DMS114 treated with DMSO at 0.1 percent for 48 hours (cell line): ENCODE data around the gene ZNF317.
"Not testable (repeated sequence)": the region's sequence is repeated elsewhere in the genome, so short reads cannot be mapped to it uniquely, and the experiment has no call there.

Source experiments
- DNase-seq: peaks from one replicate; lab custom pipeline; 2025; ENCODE audit not compliant: unreplicated experiment; lab: John Stamatoyannopoulos, UW

ZNF317 gene

GRCh38 chr19:9171393-9171991 lies 31.3 kb downstream of the ZNF317 start:
- DNase-seq, result no peak

- DNase-seq, result no peak
These were observed 35.1 kb downstream of the ZNF317 start for GRCh38 chr19:9175326-9175725.

- DNase-seq, result no peak
These were observed 38.7 kb downstream of the ZNF317 start, which contains the start of gene OR7D2 for GRCh38 chr19:9178901-9179300. OR7D2 (plus strand) TSS chr19:9178979; CDS start chr19:9185782, 6,803 bp downstream.

GRCh38 chr19:9183000-9183399 lies 42.8 kb downstream of the ZNF317 start:
- DNase-seq, result no peak

GRCh38 chr19:9187191-9187590 lies 47.0 kb downstream of the ZNF317 start:
- DNase-seq, result no peak

- DNase-seq, result no peak
These were observed 49.3 kb downstream of the ZNF317 start for GRCh38 chr19:9189535-9189934.

- not testable (repeated sequence) for DNase-seq
These were observed 57.8 kb downstream of the ZNF317 start for GRCh38 chr19:9198044-9198443.

- DNase-seq, result peak; percentile 29
These were observed 65.4 kb downstream of the ZNF317 start for GRCh38 chr19:9205501-9206113.
